Glutamatergic neuron (in vitro differentiated cells): ENCODE data around the gene SLC39A2. TPM values are rescaled to one million over a fixed set of nuclear protein-coding genes. Genes with fewer than 3 reads are reported as not detected.

Source experiments
- DNase-seq: peaks from one replicate; pipeline ENCODE4 v3.0.0; 2022
- H3K27ac Mint-ChIP-seq: one replicate; pipeline ENCODE4 v1.8.0; 2020; ENCODE audit warnings: mild to moderate bottlenecking, mixed read lengths, inconsistent platforms; ENCODE audit not compliant: unreplicated experiment
- H3K27me3 Mint-ChIP-seq: one replicate; pipeline ENCODE4 v1.8.0; 2020; ENCODE audit warnings: mild to moderate bottlenecking, moderate library complexity, mixed read lengths, inconsistent platforms; ENCODE audit not compliant: unreplicated experiment
- H3K36me3 Mint-ChIP-seq: one replicate; pipeline ENCODE4 v1.8.0; 2020; ENCODE audit warnings: mild to moderate bottlenecking, mixed read lengths, inconsistent platforms; ENCODE audit not compliant: unreplicated experiment
- H3K4me1 Mint-ChIP-seq: one replicate; pipeline ENCODE4 v1.8.0; 2020; ENCODE audit warnings: mild to moderate bottlenecking, low read depth, mixed read lengths, inconsistent platforms; ENCODE audit not compliant: unreplicated experiment
- H3K4me3 Mint-ChIP-seq: one replicate; pipeline ENCODE4 v1.8.0; 2020; ENCODE audit warnings: mild to moderate bottlenecking, mixed read lengths, inconsistent platforms; ENCODE audit not compliant: unreplicated experiment
- H3K9me3 Mint-ChIP-seq: one replicate; pipeline ENCODE4 v1.8.0; 2020; ENCODE audit warnings: mild to moderate bottlenecking, moderate library complexity, mixed read lengths, inconsistent platforms; ENCODE audit not compliant: unreplicated experiment
- total RNA-seq: library from RNA; stranded (reverse); fragmentation: NEBNext Ultra II Directional; extraction: Animal tissue kit (Norgen Biotek cat#: 25700); gene quantifications from one replicate; pipeline ENCODE4 v1.2.1, GENCODE V29; 2021; ENCODE audit not compliant: unreplicated experiment
- TF ChIP-seq, protein P1 (sequence below): fragments of 200-600 bp; sonication (generic); IDR thresholded peaks from one replicate; pipeline ENCODE4 v1.5.0; 2021; ENCODE audit not compliant: partially characterized antibody, unreplicated experiment

Gene SLC39A2
- total RNA-seq, 1 donor from 2014 or later, result not detected

DNA sequence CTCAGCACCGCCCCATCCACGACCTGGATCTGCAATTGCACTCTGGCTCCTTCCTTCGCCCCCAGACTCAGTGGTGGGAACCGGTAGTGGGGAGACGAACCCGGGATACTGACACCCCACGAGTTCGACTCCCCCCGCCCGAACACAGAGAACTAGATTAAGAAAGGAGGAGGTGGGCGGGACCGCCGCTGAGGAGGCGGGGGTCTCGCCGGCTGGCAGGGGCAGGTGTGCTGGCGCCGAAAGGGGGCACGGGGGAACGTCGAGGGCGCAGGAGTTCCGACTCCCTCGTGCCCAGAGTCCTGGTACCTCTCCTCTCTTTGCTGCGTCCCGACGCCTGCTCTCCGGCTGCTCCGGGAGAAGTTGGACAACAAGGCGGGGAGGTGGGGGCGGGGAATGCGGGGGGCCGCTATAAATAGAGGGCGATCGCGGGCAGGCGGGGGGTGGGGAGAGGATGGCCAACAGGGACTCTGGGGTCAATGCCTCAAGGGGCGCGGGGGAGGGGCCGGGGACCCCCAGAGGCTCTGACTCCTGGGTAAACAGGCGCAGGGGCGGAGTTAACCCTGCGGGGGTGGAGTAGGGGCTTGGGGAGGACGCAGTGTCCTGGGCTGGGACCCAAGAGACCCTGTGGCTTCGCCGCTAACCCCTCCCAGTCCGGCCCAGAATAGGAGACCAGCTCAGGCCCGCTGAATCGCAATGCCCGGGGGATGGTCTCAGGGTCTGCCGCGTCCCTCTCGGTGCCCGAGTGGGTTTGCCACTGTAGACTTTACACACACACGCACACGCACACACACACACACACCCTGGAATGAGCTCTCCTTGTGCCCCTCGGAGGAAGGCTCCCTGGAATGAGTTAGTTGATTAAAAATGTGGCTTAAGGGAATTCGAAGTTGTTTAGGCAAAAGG lies 26.5 kb downstream of the SLC39A2 start:
- peak overlapping the region; percentile 88 for H3K4me3 Mint-ChIP-seq
- no peak overlapping the region for H3K27ac Mint-ChIP-seq

DNA sequence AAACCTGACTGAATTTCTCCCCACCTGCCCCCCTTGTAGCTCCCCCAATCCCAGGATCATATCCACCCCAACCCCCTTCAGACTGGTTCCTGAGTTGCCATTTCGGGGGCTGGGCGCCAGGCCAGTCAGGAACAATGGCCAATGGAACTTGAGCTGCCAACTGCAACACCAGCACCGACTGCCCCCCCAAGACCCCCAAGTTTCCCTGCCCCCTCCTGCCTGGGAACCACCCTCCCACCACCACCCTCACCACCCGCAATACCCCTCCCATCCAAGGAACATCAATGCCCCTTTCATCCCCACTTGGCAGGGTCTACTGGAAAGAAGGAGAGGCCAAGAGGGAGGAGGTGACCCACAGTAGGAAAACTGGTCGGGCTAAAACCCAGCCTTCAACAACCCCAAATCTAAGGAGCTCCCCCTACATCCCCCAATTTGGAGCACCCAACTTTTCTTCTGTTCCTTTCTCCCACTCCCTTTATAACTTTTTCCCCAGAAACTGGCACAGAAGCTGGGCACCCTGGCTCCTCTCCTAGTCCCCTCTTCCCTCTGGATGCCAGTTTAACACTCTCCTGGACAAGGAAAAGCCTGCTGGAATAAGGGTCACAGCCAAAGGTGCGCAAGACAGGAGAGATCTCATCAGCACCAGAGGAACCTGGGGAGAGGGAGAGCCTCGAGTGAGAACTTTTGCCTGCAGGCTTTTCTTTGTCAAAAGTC lies 27.3 kb downstream of the SLC39A2 start:
- H3K4me3 Mint-ChIP-seq, result peak overlapping the region; percentile 88
- peaks cover 4% of the 10 kb centered on the region for H3K36me3 Mint-ChIP-seq
- TF ChIP-seq, protein P1, sequence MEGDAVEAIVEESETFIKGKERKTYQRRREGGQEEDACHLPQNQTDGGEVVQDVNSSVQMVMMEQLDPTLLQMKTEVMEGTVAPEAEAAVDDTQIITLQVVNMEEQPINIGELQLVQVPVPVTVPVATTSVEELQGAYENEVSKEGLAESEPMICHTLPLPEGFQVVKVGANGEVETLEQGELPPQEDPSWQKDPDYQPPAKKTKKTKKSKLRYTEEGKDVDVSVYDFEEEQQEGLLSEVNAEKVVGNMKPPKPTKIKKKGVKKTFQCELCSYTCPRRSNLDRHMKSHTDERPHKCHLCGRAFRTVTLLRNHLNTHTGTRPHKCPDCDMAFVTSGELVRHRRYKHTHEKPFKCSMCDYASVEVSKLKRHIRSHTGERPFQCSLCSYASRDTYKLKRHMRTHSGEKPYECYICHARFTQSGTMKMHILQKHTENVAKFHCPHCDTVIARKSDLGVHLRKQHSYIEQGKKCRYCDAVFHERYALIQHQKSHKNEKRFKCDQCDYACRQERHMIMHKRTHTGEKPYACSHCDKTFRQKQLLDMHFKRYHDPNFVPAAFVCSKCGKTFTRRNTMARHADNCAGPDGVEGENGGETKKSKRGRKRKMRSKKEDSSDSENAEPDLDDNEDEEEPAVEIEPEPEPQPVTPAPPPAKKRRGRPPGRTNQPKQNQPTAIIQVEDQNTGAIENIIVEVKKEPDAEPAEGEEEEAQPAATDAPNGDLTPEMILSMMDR, result no peak
- peaks cover 5% of the 10 kb centered on the region for H3K27me3 Mint-ChIP-seq
- H3K9me3 Mint-ChIP-seq, result peaks cover 10% of the 10 kb centered on the region
- DNase-seq, result no peak
- peaks cover 4% of the 10 kb centered on the region for H3K4me1 Mint-ChIP-seq
- no peak overlapping the region for H3K27ac Mint-ChIP-seq

More for the DNA sequence above, 26.5 kb downstream of the SLC39A2 start:
- peak; percentile 39 for DNase-seq
- TF ChIP-seq, protein P1, result no peak
- H3K27me3 Mint-ChIP-seq, result peaks cover 5% of the 10 kb centered on the region
- peaks cover 9% of the 10 kb centered on the region for H3K9me3 Mint-ChIP-seq
- H3K4me1 Mint-ChIP-seq, result peaks cover 4% of the 10 kb centered on the region
- H3K36me3 Mint-ChIP-seq, result peaks cover 4% of the 10 kb centered on the region

DNA sequence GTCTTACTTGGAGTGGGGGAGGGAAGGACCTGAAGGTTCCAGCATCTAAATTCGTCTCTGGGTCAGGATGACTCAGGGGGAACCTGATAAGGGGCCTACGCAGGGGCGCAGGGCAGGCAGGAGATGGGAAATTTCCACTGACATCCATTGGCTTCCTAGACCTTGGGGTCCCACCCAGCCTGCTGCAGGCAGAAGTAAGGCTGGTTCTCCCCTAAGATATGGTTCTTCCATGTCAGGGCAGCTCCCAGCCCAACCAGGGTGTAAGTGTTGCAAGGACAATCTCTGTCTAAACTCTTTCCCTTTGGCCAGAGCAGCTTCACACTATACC lies 27.9 kb downstream of the SLC39A2 start:
- Mint-ChIP-seq H3K9me3 (peaks cover 8% of the 10 kb centered on the region), H3K4me1 (peaks cover 4% of the 10 kb centered on the region), H3K4me3 (no peak overlapping the region), H3K27me3 (peaks cover 3% of the 10 kb centered on the region), H3K27ac (no peak overlapping the region), H3K36me3 (peaks cover 4% of the 10 kb centered on the region)
- TF ChIP-seq, protein P1, result no peak
- DNase-seq, result no peak

DNA sequence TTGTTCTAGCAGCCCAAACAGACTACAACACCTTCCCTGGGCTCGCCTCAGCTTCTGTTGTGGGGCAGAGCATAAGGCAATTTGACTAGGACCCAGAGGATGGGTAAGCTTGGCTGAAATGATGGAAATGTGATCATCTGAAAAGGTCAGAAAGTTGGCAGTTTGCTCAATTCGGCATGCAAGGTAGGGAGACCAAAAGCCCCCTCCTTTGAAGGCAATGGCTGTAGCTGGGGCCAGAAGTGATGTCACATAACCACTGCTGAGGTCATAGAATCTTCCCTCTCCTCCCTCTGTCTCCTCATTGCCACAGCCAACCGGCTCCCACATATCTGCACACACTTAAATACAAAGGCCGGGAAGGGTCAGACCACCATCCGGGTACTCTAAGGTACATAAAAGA lies 30.8 kb downstream of the SLC39A2 start, which contains the start of gene TPPP2:
Gene TPPP2 (plus strand): TSS at position 301 of the 400 bp plus-strand sequence. CDS start 365 bp downstream, outside the sequence.
- Mint-ChIP-seq H3K27ac (no peak within 1 kb of the TSS), H3K9me3 (peaks cover 6% of the 10 kb centered on the region), H3K4me1 (peaks cover 3% of the 10 kb centered on the region), H3K4me3 (no peak within 1 kb of the TSS), H3K36me3 (no peaks in the 10 kb centered on the region), H3K27me3 (peaks cover 6% of the 10 kb centered on the region)
- TF ChIP-seq, protein P1, result no peak
- DNase-seq, result no peak

DNA sequence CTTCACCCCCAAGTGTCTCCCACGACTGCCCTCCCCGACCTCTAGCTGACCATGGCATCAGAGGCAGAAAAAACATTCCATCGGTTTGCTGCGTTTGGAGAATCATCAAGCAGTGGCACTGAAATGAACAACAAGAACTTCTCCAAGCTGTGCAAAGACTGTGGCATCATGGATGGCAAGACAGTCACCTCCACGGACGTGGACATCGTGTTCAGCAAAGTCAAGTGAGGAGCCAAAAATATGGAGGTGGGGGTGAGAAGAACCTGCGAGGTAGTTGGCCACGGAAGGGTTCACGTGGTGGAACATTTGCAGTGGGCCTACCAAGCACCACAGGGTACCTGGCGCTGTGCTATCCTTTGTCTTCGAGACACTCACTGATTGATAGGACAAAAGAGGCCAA lies 31.4 kb downstream of the SLC39A2 start:
- no peak for DNase-seq
- Mint-ChIP-seq H3K9me3 (peaks cover 6% of the 10 kb centered on the region), H3K4me1 (peaks cover 3% of the 10 kb centered on the region), H3K27me3 (peaks cover 6% of the 10 kb centered on the region), H3K36me3 (no peaks in the 10 kb centered on the region), H3K27ac (no peak overlapping the region), H3K4me3 (no peak overlapping the region)
- TF ChIP-seq, protein P1, result no peak
